Pancreas (tissue), 10 donors: ENCODE results near the gene KARS1. TPM values are rescaled to one million over a fixed set of nuclear protein-coding genes. Genes with fewer than 3 reads are reported as not detected.

ENCODE experiments used
- ATAC-seq, 4 donors: fragments of 200-7000 bp; cut with Tn5 transposase; one replicate each; pipeline versions ENCODE4 v1.8.0 to v1.9.1; 2020; ENCODE audit warnings: mild to moderate bottlenecking in 4 of 4, moderate library complexity in 4 of 4
- DNase-seq, 6 donors: peaks; one replicate each; pipeline ENCODE4 v3.0.0-alpha.2; 2020
- FAIRE-seq: peaks from 2 replicates; lab custom pipeline; 2012; peaks lifted over from hg19 to GRCh38; lab: Jason Lieb, UNC
- H3K27ac ChIP-seq, 4 donors: fragments of 200-600 bp; sonication (generic); 1 replicate in 3 of 4; 2 replicates in 1 of 4; pipeline versions ENCODE4 v1.5.0 to v1.8.0; 2020
- H3K27me3 ChIP-seq, 4 donors: fragments of 200-600 bp; one replicate each; pipeline ENCODE4 v1.8.0; 2021
- H3K36me3 ChIP-seq, 3 donors: fragments of 200-600 bp; sonication (generic) in 1 of 3; one replicate each; pipeline versions ENCODE4 v1.5.0 to v1.8.0; 2020 to 2021
- H3K4me1 ChIP-seq, 3 donors: fragments of 200-600 bp; one replicate each; pipeline ENCODE4 v1.8.0; 2021
- H3K4me3 ChIP-seq, 4 donors: fragments of 200-600 bp; sonication (generic) in 2 of 4; one replicate each; pipeline versions ENCODE4 v1.5.0 to v1.8.0; 2020 to 2021
- H3K9me3 ChIP-seq, 4 donors: fragments of 200-600 bp; one replicate each; pipeline ENCODE4 v1.8.0; 2021
- WGBS, 2 donors: extraction: QIAGEN DNeasy Blood & Tissue Kit; methylation state at CpG; one replicate each; pipeline ENCODE4 v1.1.7; 2013; 5-methylcytosine and 5-hydroxymethylcytosine counted together
- intact Hi-C, 3 donors: fragments of 100-400 bp; cut with DNase I; formaldehyde crosslinking; loops; one replicate each; pipeline versions ENCODE4 v1.11.1 to v1.14.2; 2022
- polyA plus RNA-seq, 2 donors: library from polyadenylated mRNA; stranded (reverse); fragments of 200-250 nt; gene quantifications; one replicate each; pipeline ENCODE4 v1.2.3, GENCODE V29; 2013
- total RNA-seq, 6 donors: library from RNA; stranded (reverse); fragmentation: NEBNext Ultra II Directional in 4 of 6; extraction: Animal tissue kit (Norgen Biotek cat#: 25700) in 4 of 6; gene quantifications; one replicate each; pipeline versions ENCODE4 v1.2.1 to v1.2.4, GENCODE V29; 2021 to 2023
- TF ChIP-seq, protein P1 (sequence below), 4 donors: fragments of 200-600 bp; sonication (generic) in 3 of 4; IDR thresholded peaks; one replicate each; pipeline versions ENCODE4 v1.5.0 to v1.8.0; 2021; ENCODE audit warnings: antibody characterized with exemption in 4 of 4
- donor health status: healthy with polysubstance abuse.
- donor health status: DM: no; HTN: no; CAD: no; lungs with moderate emphysema.
- donor health status: DM: no; HTN: no; CAD: no.
- donor health status: control.
- donor health status: control.
- donor health status: Bipolar disorder and iron deficiency.
- donor health status: DM: yes; HTN: yes; CAD: no.
- donor health status: DM: no; HTN: no; CAD: no.
- donor health status: DM: no; HTN: no; CAD: no.
- donor health status: DM: yes; HTN: yes; CAD: no.

KARS1 gene
- total RNA-seq = 10 to 100 TPM; 51.0 to 70.7 (median 63.3) TPM
- 10 to 100 TPM; 47.2 to 51.5 TPM for polyA plus RNA-seq

DNA sequence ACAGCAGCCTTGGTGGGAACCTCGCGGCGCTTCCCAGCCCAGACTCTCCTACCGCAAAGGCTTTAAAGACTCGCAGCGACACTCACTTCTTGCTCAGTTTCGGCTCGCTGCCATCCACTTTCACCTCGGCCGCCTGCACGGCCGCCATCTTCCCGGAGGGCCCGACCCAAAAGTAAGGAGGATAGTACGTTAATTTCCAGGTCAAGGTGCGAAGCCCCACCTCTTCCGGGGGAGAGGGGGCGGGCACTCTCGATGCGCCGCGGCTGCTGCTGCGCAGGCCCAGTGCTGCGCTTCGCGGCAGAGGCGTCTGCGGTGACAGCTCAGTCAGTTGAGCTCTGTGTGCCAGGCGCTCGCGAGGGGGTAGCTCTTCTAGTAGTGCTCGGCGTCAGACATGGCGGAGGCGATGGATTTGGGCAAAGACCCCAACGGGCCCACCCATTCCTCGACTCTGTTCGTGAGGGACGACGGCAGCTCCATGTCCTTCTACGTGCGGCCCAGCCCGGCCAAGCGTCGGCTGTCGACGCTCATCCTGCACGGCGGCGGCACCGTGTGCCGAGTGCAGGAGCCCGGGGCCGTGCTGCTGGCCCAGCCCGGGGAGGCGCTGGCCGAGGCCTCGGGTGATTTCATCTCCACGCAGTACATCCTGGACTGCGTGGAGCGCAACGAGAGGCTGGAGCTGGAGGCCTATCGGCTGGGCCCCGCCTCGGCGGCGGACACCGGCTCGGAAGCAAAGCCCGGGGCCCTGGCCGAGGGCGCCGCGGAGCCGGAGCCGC, at the start of gene KARS1, which contains the start of gene TERF2IP:
Gene KARS1, minus strand, starts transcription at position 174 of the 773 bp plus-strand sequence. Its CDS starts 26 bp downstream, at position 148.
Gene TERF2IP, plus strand, starts transcription at position 282 of the 773 bp plus-strand sequence. Its CDS starts 110 bp downstream, at position 392.
- 0% methylated on average over 72 to 76 of the region's 76 CpGs for WGBS, 2 donors
- DNase-seq = peak; percentile 90 to 96 (median 93)
- H3K4me3 ChIP-seq = peak within 1 kb of the TSS; percentile 85 to 100 (median 94)
- H3K27ac ChIP-seq = peak within 1 kb of the TSS; percentile 84 to 99 (median 90)
- FAIRE-seq = no peak
- H3K9me3 ChIP-seq = no peaks in the 10 kb centered on the region
- TF ChIP-seq, protein P1, sequence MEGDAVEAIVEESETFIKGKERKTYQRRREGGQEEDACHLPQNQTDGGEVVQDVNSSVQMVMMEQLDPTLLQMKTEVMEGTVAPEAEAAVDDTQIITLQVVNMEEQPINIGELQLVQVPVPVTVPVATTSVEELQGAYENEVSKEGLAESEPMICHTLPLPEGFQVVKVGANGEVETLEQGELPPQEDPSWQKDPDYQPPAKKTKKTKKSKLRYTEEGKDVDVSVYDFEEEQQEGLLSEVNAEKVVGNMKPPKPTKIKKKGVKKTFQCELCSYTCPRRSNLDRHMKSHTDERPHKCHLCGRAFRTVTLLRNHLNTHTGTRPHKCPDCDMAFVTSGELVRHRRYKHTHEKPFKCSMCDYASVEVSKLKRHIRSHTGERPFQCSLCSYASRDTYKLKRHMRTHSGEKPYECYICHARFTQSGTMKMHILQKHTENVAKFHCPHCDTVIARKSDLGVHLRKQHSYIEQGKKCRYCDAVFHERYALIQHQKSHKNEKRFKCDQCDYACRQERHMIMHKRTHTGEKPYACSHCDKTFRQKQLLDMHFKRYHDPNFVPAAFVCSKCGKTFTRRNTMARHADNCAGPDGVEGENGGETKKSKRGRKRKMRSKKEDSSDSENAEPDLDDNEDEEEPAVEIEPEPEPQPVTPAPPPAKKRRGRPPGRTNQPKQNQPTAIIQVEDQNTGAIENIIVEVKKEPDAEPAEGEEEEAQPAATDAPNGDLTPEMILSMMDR (IDR thresholded peaks at IDR 0.05) = no peak
- peak; percentile 94 to 97 (median 96) for ATAC-seq
- H3K36me3 ChIP-seq = no peaks in the 10 kb centered on the region
- H3K4me1 ChIP-seq = peaks cover 18 to 34% (median 32%) of the 10 kb centered on the region in 3 donors
- no peaks in the 10 kb centered on the region for H3K27me3 ChIP-seq
- intact Hi-C loops = no loop called here

DNA sequence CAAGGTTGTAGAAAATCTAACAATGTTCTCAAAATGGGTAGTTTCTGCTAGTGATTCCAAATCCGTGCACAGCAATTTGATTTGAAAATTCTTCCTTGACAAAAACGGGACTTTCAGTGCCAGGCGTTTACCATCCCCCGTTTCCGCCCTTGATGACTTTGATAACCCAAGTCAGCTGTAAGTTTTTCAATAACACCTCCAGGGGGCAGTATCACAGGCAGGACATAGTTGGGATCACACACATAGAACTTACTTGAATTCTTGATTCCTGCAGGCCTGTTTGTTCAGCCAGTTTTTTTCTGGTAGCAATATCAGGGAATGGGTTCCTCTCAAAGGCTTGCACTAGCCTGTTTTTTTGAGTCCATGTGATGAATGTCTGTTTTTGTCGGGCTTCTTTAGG, 48.2 kb upstream of the KARS1 start:
- H3K4me3 ChIP-seq = no peak overlapping the region
- no peaks in the 10 kb centered on the region for H3K27me3 ChIP-seq
- FAIRE-seq (no peak), ATAC-seq (no peak), DNase-seq (no peak)
- no peaks in the 10 kb centered on the region for H3K4me1 ChIP-seq
- intact Hi-C loops = no loop called here
- H3K27ac ChIP-seq = no peak overlapping the region
- 78 to 84% methylated on average over 6 of the region's 6 CpGs for WGBS, 2 donors
- H3K9me3 ChIP-seq = no peaks in the 10 kb centered on the region
- TF ChIP-seq, protein P1 (IDR thresholded peaks at IDR 0.05) = no peak
- no peaks in the 10 kb centered on the region for H3K36me3 ChIP-seq

DNA sequence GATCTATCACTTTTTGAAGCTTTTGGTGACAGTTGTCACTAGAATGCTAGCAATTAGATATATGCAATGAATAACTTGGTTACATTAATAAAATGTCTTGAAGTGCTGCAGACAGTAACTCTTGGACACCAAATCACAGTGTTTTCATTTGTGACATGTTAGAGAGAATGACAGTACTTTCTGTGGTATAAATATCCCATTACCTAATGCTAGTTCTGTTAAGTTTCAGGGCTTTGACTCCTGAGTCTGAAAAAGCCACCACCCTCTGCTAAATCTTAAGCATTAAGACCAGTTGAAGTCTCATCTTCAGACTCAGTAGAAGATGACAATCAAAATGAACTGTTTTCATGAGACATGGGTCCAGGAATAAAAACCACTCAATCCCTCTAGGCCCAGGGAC, 39.9 kb upstream of the KARS1 start:
- FAIRE-seq (no peak), ATAC-seq (no peak), DNase-seq (no peak)
- Histone ChIP-seq H3K4me1 (no peaks in the 10 kb centered on the region), H3K9me3 (no peaks in the 10 kb centered on the region), H3K36me3 (no peaks in the 10 kb centered on the region), H3K4me3 (no peak overlapping the region), H3K27me3 (no peaks in the 10 kb centered on the region), H3K27ac (no peak overlapping the region)
- intact Hi-C loops = no loop called here
- TF ChIP-seq, protein P1 (IDR thresholded peaks at IDR 0.05) = no peak

DNA sequence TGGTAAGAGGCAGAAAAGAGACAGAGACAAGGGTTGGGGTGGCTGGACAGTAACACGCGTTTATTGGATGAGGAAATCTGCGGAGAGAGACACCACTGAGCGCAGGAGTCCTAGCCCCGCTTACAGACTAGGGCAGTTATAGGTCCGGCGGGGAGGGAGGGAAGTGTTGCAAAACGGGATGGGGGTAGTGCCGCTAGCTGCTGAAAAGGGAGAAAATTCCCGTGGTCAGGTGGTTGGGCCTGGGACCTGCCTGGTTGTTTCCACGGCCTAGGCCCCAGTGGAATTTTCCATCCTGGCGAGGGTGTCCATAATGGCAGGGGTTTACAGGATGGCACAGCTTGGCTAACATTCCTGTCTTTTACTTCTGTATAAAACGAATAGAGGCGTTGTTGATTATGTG, 34.8 kb upstream of the KARS1 start:
- no peak overlapping the region for H3K4me3 ChIP-seq
- H3K9me3 ChIP-seq = no peaks in the 10 kb centered on the region
- WGBS, 2 donors = 88% methylated on average over 14 of the region's 14 CpGs
- no peaks in the 10 kb centered on the region for H3K36me3 ChIP-seq
- intact Hi-C loops = no loop called here
- FAIRE-seq (no peak), DNase-seq (no peak), ATAC-seq (no peak)
- H3K27me3 ChIP-seq = no peaks in the 10 kb centered on the region
- TF ChIP-seq, protein P1 (IDR thresholded peaks at IDR 0.05) = no peak
- H3K4me1 ChIP-seq = no peaks in the 10 kb centered on the region
- H3K27ac ChIP-seq = no peak overlapping the region

DNA sequence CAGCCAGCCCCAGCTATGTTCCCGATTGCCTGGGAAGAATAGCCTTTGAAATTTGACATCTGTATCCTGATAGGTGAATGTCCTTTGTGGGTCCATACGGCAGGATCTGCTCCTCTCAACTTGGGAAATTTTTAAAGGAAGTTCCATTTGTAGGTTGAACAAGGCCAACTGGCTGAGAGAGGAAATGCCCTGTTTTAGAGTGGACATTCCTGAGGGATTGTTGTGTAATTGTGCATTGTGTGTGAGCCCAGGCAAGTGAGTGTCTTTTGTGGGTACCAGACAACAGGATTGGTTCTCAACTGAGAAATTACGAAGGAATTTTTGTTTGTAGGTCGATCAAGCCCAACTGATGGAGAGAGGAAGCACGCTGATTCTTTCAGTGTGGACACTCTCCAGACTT, 31.9 kb upstream of the KARS1 start:
- Histone ChIP-seq H3K4me1 (no peaks in the 10 kb centered on the region), H3K4me3 (no peak overlapping the region), H3K36me3 (no peaks in the 10 kb centered on the region), H3K27me3 (no peaks in the 10 kb centered on the region), H3K27ac (no peak overlapping the region), H3K9me3 (no peaks in the 10 kb centered on the region)
- ATAC-seq (no peak), DNase-seq (no peak), FAIRE-seq (no peak)
- WGBS, 2 donors = 89 to 92% methylated on average over 5 of the region's 5 CpGs
- TF ChIP-seq, protein P1 (IDR thresholded peaks at IDR 0.05) = no peak
- intact Hi-C loops = no loop called here
